ENCODE data around the gene GP9. TPM values are rescaled to one million over a fixed set of nuclear protein-coding genes. Genes with fewer than 3 reads are reported as not detected.
A peak's percentile ranks its signal among the peaks of the same experiment; 100 is the strongest.

GP9 gene
- total RNA-seq, 4 donors from 2014 or later = 0.50 TPM; not detected in 3

DNA sequence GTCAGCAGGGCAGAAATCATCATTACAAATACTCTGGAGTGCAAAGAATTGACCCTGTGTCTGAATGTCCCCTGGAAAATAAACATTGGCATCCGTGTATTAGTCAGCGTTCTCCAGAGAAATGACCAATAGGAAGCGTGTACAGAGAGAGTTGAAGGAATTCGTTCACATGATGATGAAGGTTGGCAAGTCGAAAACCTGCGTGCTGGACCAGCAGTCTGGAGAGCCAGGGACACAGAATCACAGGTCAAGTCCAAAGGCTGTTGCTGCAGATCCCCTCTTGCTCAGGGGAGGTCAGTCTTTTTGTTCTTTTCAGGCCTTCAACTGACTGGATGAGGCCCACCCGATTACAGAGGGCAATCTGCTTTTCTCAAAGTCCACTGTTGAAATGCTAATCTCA, 16.6 kb downstream of the GP9 start:
- Histone ChIP-seq H3K9me3 (no peaks in the 10 kb centered on the region), H3K4me3 (no peak overlapping the region), H3K36me3 (no peaks in the 10 kb centered on the region), H3K27ac (replicated peaks in 1 of 4) (peak overlapping the region in 1 of 4 donors; percentile 51), H3K27me3 (no peaks in the 10 kb centered on the region), H3K4me1 (peaks cover 0 to 18% (median 7%) of the 10 kb centered on the region in 4 donors)
- no peak for DNase-seq (ENCODE audit: extremely low spot score)
- intact Hi-C loops (cut with DNase I) = no loop called here
- TF ChIP-seq POLR2A (IDR thresholded peaks at IDR 0.05; ENCODE audit: low read depth) = no peak
- no peak for TF ChIP-seq POLR2AphosphoS5 (IDR thresholded peaks at IDR 0.05)
- TF ChIP-seq CTCF (IDR thresholded peaks at IDR 0.05) = no peak
- 67% methylated on average over 7 of the region's 7 CpGs for WGBS

- Histone ChIP-seq H3K4me3 (no peak overlapping the region), H3K36me3 (no peaks in the 10 kb centered on the region), H3K27me3 (no peaks in the 10 kb centered on the region), H3K9me3 (no peaks in the 10 kb centered on the region), H3K27ac (replicated peaks in 1 of 4) (no peak overlapping the region), H3K4me1 (peaks cover 0 to 18% (median 7%) of the 10 kb centered on the region in 4 donors)
- no peak for DNase-seq (ENCODE audit: extremely low spot score)
- no peak for TF ChIP-seq EP300 (IDR thresholded peaks at IDR 0.05)
- TF ChIP-seq POLR2AphosphoS5 (IDR thresholded peaks at IDR 0.05) = no peak
- TF ChIP-seq POLR2A (IDR thresholded peaks at IDR 0.05; ENCODE audit: low read depth) = no peak
- no peak for TF ChIP-seq CTCF (IDR thresholded peaks at IDR 0.05)
- intact Hi-C loops (cut with DNase I) = no loop called here
- WGBS = 61% methylated on average over 8 of the region's 8 CpGs
Observed at GRCh38 chr3:129078510-129078909, 17.9 kb downstream of the GP9 start.

- WGBS = 81% methylated on average over 8 of the region's 8 CpGs
- no peaks in the 10 kb centered on the region for H3K9me3 ChIP-seq
- H3K27me3 ChIP-seq = no peaks in the 10 kb centered on the region
- H3K27ac ChIP-seq (replicated peaks in 1 of 4) = no peak overlapping the region
- TF ChIP-seq POLR2A (IDR thresholded peaks at IDR 0.05; ENCODE audit: low read depth) = no peak
- no peak for TF ChIP-seq POLR2AphosphoS5 (IDR thresholded peaks at IDR 0.05)
- peaks cover 0 to 18% (median 10%) of the 10 kb centered on the region in 4 donors for H3K4me1 ChIP-seq
- no peak overlapping the region for H3K4me3 ChIP-seq
- no peak for DNase-seq (ENCODE audit: extremely low spot score)
- intact Hi-C loops (cut with DNase I) = loop anchor here (10.0 kb wide), 1 partner anchor 107 kb away; no protein-coding TSS in a partner anchor
- no peaks in the 10 kb centered on the region for H3K36me3 ChIP-seq
Observed at GRCh38 chr3:129081503-129081902, 20.9 kb downstream of the GP9 start.

- intact Hi-C loops (cut with DNase I) = loop anchor here (10.0 kb wide), 1 partner anchor 107 kb away; no protein-coding TSS in a partner anchor
- Histone ChIP-seq H3K36me3 (no peaks in the 10 kb centered on the region), H3K27me3 (no peaks in the 10 kb centered on the region), H3K9me3 (no peaks in the 10 kb centered on the region), H3K4me1 (peaks cover 2 to 18% (median 11%) of the 10 kb centered on the region in 4 donors), H3K4me3 (no peak overlapping the region), H3K27ac (replicated peaks in 1 of 4) (no peak overlapping the region)
- TF ChIP-seq CTCF (IDR thresholded peaks at IDR 0.05) (no peak), POLR2AphosphoS5 (IDR thresholded peaks at IDR 0.05) (no peak), EP300 (IDR thresholded peaks at IDR 0.05) (no peak), POLR2A (IDR thresholded peaks at IDR 0.05; ENCODE audit: low read depth) (no peak)
- no peak for DNase-seq (ENCODE audit: extremely low spot score)
- 81% methylated on average over 9 of the region's 9 CpGs for WGBS
Observed at GRCh38 chr3:129082026-129082425, 21.4 kb downstream of the GP9 start.

DNA sequence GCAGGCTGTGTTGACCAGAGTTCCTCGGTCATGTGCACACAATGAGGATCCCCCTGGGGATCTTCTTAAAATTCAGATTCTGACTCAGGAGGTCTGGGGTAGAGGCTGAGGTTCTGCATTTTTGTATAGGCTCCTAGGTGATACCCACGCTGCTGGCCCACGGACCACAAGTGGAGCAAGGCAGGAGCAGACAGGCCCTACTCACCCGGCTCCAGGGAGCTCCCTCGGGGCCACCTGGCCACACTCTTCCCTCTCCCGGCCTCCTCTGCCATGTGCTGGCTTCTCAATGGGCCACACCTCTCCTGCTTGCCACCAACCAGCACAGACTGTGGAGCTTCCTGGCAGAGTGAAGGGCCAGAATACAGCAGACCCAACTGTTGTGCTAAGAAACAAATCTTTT, 23.9 kb downstream of the GP9 start:
- intact Hi-C loops (cut with DNase I) = loop anchor here (10.0 kb wide), 1 partner anchor 110 kb away; no protein-coding TSS in a partner anchor
- Histone ChIP-seq H3K36me3 (no peaks in the 10 kb centered on the region), H3K27ac (replicated peaks in 1 of 4) (no peak overlapping the region), H3K27me3 (no peaks in the 10 kb centered on the region), H3K4me1 (peaks cover 6 to 12% (median 11%) of the 10 kb centered on the region in 4 donors), H3K4me3 (no peak overlapping the region), H3K9me3 (no peaks in the 10 kb centered on the region)
- DNase-seq (ENCODE audit: extremely low spot score) = no peak
- WGBS = 95% methylated on average over 6 of the region's 6 CpGs
- TF ChIP-seq POLR2AphosphoS5 (IDR thresholded peaks at IDR 0.05) (no peak), POLR2A (IDR thresholded peaks at IDR 0.05; ENCODE audit: low read depth) (no peak), CTCF (IDR thresholded peaks at IDR 0.05) (no peak), EP300 (IDR thresholded peaks at IDR 0.05) (no peak)
